PFSK-1 (cell line): Measurements from ENCODE around the gene RBMS3. TPM values are rescaled to one million over a fixed set of nuclear protein-coding genes. Genes with fewer than 3 reads are reported as not detected.
A peak's percentile ranks its signal among the peaks of the same experiment; 100 is the strongest.

Source experiments
- FOXP2 ChIP-seq: optimal IDR thresholded peaks from 2 replicates; pipeline ENCODE3; 2011; ENCODE audit warnings: borderline replicate concordance, control low read depth, inconsistent platforms; ENCODE audit not compliant: insufficient read depth; ENCODE audit errors: extremely low read length, extremely low read depth
- POLR2AphosphoS5 ChIP-seq: IDR thresholded peaks from 2 replicates; pipeline ENCODE4 v1.6.1; 2012; ENCODE audit warnings: low read depth, mild to moderate bottlenecking, control low read depth, low read length, moderate library complexity
- SIN3A ChIP-seq: IDR thresholded peaks from 2 replicates; pipeline ENCODE4 v1.6.1; 2012; ENCODE audit warnings: mild to moderate bottlenecking, low read length, moderate library complexity, borderline replicate concordance; ENCODE audit not compliant: insufficient read depth
- TAF1 ChIP-seq: IDR thresholded peaks from 2 replicates; pipeline ENCODE4 v1.6.1; 2012; ENCODE audit warnings: low read length, control low read depth, borderline replicate concordance; ENCODE audit not compliant: insufficient read depth
- polyA plus RNA-seq: library from polyadenylated mRNA; unstranded; fragments of >200 nt; gene quantifications from one replicate; pipeline ENCODE4 v1.2.1, GENCODE V29; 2012; ENCODE audit warnings: low read depth, missing spikeins; ENCODE audit not compliant: insufficient read length
- TF ChIP-seq, protein P1 (sequence below), 2 experiments: IDR thresholded peaks; 2 replicates each; pipeline versions ENCODE4 v1.6.1 to v1.8.0; 2011 to 2012; ENCODE audit warnings: low read depth in 2 of 2, low read length in 2 of 2, control low read depth in 1 of 2, inconsistent platforms in 1 of 2, mild to moderate bottlenecking in 1 of 2, moderate library complexity in 1 of 2; ENCODE audit not compliant: insufficient read depth in 1 of 2

Gene RBMS3
- polyA plus RNA-seq = 0.75 TPM

DNA sequence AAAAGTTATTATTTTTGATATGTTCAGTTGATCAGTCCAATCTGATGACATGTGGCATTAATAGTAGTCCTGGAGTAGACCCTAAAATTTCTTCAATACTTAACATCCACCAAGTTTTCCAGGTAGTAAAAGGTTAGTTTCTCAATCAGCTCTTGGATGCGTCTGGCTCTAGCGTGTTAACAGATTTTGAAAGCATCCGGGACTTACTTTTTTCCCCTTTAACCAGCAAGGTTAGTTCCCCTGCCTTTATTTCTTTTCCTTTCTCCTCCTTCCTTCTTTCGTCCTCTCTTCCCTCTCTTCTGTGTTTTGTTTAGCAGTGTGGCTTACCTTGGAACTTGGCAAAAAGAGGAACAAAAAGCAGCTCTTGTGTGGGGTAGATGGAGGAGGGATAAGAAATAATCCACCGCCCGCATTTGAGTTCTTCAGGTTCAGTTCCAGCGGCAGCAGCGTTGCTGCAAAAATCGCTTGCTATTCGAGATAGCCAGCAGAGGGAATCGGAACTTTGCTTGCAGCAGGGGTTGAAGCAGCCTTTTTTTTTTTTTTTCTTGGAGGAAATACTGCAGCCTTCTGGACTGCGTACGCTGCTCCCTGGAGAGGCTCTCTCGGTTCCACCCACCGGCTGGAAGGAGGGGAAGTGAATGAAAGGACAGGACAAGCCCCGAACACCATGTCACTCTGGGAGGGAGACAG is at the start of gene RBMS3:
TSS of gene RBMS3 (plus strand) at position 668 of the 690 bp plus-strand sequence.
- TF ChIP-seq FOXP2 = no peak
- TF ChIP-seq, protein P1, sequence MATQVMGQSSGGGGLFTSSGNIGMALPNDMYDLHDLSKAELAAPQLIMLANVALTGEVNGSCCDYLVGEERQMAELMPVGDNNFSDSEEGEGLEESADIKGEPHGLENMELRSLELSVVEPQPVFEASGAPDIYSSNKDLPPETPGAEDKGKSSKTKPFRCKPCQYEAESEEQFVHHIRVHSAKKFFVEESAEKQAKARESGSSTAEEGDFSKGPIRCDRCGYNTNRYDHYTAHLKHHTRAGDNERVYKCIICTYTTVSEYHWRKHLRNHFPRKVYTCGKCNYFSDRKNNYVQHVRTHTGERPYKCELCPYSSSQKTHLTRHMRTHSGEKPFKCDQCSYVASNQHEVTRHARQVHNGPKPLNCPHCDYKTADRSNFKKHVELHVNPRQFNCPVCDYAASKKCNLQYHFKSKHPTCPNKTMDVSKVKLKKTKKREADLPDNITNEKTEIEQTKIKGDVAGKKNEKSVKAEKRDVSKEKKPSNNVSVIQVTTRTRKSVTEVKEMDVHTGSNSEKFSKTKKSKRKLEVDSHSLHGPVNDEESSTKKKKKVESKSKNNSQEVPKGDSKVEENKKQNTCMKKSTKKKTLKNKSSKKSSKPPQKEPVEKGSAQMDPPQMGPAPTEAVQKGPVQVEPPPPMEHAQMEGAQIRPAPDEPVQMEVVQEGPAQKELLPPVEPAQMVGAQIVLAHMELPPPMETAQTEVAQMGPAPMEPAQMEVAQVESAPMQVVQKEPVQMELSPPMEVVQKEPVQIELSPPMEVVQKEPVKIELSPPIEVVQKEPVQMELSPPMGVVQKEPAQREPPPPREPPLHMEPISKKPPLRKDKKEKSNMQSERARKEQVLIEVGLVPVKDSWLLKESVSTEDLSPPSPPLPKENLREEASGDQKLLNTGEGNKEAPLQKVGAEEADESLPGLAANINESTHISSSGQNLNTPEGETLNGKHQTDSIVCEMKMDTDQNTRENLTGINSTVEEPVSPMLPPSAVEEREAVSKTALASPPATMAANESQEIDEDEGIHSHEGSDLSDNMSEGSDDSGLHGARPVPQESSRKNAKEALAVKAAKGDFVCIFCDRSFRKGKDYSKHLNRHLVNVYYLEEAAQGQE (IDR thresholded peaks at IDR 0.05; ENCODE audit: insufficient read depth in 1 of 2, low read depth in 2 of 2, low read length in 2 of 2) = peak in 1 of 2 experiments; percentile 27; a peak in 1 of 4 replicates
- TF ChIP-seq TAF1 = peak; percentile 48; the same call in 1 of the 2 replicates
- TF ChIP-seq POLR2AphosphoS5 = no peak; the same call in none of the 2 replicates
- TF ChIP-seq SIN3A = peak; percentile 86; the same call in 1 of the 2 replicates

DNA sequence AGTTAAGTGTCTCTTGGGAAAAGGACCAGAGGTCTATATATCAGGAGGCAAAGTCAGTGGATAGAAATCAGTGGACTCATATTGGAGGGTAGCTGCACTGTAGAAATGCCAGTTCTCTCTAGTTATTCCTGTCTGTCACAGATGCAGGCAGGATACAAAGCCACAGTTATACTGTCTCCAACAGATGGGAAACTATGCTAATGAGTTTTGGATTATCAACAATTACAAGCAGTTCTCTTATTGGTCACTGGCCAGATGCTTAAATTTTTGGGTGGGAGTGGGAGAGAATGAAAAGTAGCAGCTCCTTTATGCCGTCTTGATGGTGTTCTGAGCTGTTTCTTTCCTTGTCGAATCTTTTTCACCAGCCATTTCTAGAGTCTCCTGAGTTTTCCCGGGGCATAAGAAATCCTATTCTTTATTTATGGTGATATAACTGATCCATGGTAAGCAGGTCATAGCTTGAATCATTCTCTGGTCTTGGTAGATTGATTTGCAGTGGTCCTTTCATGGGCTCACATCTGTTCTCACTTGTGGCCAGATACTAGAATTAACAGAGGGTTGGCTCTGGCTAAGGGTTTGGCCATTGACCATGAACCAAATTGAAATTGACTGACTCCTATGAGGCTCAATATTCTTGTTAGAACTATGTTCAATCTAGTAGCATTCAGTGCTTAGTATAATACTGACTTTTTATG is 44.6 kb upstream of the RBMS3 start:
- TF ChIP-seq, protein P1 (IDR thresholded peaks at IDR 0.05; ENCODE audit: insufficient read depth in 1 of 2, low read depth in 2 of 2, low read length in 2 of 2) = no peak
- TF ChIP-seq TAF1 (no peak), SIN3A (no peak), FOXP2 (no peak), POLR2AphosphoS5 (no peak)

DNA sequence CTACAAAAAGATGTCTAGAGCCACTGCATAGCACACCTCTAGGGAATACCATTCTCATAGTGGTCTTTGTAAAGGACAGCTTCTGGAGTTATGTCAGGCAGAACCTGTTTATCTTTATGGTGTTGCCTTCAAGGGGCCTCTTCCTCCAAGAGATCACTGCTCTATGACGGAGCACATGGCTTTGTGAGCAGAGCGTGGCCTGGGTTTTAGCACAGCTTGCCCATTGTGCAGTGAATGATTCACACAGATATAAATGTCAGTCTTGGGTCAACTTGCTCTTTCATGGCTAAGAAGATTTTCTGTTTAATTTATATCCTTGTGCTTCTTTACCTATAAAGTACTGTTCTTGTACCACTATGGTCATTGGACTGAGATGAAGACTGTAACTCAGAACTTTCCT is 41.5 kb upstream of the RBMS3 start:
- TF ChIP-seq POLR2AphosphoS5 = no peak
- TF ChIP-seq, protein P1 (IDR thresholded peaks at IDR 0.05; ENCODE audit: insufficient read depth in 1 of 2, low read depth in 2 of 2, low read length in 2 of 2) = no peak
- TF ChIP-seq FOXP2 = no peak
- TF ChIP-seq SIN3A = no peak
- no peak for TF ChIP-seq TAF1

DNA sequence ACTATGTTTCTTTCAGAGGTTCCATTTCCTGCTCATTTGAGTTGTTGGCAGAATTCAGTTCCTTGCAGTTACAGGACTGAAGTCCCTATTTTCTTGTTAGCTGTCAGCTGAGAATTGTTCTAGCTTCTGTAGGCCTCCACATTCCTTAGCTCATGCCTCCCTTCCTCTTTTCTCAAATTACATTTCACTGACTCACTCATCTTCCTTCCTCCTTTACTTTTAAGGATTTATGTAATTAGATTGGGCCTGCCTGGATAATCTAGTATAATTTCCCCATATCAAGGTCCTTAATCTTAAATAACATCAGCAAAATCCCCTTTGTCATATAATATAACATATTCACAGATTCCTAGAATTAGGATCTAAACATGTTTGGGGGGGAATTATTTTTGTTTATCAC is 40.6 kb upstream of the RBMS3 start:
- TF ChIP-seq, protein P1 (IDR thresholded peaks at IDR 0.05; ENCODE audit: insufficient read depth in 1 of 2, low read depth in 2 of 2, low read length in 2 of 2) = no peak
- TF ChIP-seq SIN3A = no peak
- TF ChIP-seq POLR2AphosphoS5 = no peak
- TF ChIP-seq FOXP2 = no peak
- TF ChIP-seq TAF1 = no peak
